ENCODE data around the gene PCYT1A. TPM values are rescaled to one million over a fixed set of nuclear protein-coding genes. Genes with fewer than 3 reads are reported as not detected.

The PCYT1A gene
- total RNA-seq: 35.8 TPM

DNA sequence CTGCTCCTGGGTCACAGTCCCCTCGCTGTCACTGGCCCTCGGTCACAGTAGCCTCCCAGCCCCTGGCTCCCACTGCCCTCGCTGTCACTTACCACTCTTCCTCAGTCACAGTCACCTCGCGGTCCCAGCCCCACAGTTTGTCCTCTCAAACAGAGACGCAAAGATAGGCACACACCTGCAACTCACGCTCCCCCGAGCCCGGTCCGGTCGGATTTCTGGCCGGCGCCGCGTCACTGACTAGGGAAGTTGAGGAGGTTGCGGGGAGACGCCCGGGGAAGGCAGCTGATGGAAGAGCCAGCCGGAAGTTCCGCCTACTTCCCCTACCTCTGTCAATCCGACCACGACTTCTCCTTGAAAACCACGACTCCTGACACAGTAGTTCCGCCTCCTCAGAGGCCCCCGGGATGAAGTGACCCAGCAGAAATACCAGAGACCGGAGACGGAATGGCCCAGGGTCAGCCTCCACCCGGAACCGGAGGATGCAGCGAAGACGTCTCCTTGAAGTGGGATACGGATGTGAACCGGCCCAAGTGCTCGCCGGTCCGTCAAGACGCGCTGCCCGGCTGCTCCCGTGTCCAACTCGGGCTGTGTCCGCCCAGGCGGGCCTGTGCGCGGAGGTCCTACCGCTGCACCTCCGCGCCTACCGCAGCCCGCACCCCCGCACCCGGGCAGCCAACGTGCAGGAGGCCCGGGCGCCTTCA lies at the start of gene PCYT1A:
Gene PCYT1A (minus strand): TSS at position 287 of the 701 bp plus-strand sequence. CDS start 17,195 bp downstream, outside the sequence.

DNA sequence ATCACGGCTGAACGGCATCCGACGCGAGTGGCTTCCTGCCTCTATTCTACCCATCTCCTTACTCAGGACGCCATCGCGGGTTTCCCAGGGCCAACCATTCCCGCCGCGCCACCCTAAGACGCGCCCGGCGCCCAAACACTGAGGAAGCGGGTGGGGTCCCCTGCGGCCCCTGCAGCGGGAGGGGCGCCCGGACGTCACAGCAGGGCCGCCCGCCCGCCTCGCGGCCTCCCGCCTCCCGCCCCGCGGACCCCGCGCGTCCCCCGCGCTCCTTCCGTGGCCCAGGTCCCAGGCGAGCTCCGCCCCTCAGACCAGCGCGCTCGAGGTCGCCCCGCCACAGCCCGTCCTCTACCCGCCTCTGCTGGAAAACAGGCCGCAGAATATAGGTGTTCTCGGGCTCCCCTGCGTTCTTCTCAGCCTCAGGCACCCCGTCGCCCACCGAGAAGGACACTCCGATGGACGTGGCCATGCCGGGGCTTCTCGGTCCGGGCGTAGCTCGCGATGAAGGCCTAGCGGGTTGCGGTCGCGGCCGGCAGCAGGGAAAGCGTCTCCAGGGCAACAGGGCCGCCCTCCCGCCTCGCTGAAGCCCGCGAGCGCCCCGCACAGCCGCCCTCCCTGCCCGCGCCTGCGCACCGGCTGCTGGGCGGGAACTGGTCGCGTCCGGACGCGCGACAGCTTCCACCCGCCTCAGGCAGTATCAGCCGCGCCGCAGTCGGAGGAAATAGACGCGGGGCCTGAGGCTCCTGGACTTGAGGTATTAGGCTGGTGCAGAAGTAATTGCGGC lies 30.4 kb upstream of the PCYT1A start, which contains the start of gene DYNLT2B:
Gene DYNLT2B (minus strand): TSS at position 554 of the 781 bp plus-strand sequence. CDS start 88 bp downstream, at position 466.

DNA sequence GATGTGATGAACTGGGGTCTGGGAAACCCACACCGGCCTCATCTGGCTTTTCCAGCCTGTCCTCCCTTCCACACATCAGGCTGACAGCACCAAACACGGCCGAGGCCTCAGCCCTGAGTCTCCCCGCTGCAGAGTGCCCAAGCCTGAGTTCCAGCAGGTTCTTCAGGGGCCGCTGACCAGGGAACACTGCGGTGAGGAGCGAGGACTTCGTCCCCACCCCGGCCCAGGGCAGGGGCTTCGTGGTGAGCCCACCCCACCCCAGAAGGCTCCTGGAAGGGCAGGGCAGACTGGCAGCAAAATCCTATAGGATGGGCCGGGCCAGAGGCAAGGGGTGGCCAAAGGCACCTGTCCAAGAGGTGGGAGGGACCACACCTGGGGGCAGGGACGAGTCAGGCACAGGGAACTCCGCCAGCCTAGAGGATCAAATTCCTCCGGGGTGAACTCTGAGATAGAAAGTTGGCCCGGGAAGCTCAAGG lies 71.4 kb downstream of the PCYT1A start, which contains the start of gene SLC51A:
Gene SLC51A (plus strand): TSS at position 446 of the 476 bp plus-strand sequence. CDS start 179 bp downstream, outside the sequence.

DNA sequence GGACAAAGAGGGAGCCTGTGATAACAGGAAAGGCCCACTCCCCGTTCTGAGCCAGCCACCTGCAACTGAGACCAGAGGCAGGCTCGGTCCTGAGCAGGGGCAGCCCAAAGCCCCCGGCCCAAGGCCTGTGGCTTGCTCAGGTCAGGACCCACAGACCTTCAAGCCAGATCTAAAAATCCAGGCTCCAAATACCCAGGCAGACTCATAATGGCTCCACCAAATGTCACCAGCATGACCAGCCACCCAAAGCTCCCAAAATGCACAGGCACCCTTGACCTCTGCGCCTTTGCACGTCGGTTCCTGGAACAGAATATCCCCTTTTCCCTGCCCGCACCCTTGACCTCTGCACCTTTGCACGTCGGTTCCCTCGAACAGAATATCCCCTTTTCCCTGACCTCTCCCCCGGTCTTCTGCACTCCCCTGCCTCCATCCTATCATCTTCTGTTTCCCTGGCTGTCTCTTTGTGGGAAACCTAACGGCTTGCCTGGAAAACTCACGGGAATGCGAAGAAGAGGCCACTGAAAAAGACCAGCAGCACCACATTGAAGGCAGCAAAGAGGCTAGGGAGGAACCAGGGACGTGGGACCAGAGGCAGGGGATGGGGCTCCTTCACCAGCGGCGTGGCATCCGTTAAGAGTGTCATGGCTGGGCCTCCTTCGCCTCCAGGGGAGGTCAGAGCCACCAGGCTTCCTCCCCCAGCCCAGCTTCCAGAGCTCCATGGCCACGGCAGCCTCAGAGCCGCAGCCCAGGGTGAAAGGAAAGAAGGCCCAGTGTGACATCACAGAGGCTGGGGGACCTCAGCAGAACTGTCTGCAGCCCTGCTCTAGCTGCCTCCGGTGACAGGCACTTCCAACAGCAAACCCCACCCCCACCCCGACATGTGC lies 76.6 kb downstream of the PCYT1A start, which contains the start of gene ZDHHC19:
Gene ZDHHC19 (minus strand): TSS at position 728 of the 884 bp plus-strand sequence. CDS start 85 bp downstream, at position 643.

Small RNAs within 50 kb of the gene (small RNA-seq; reads per million reads assigned to genes)
- gene AC069257.2: not detected
- not detected for gene RF00019

Other genes with a start within 250 kb of the PCYT1A start
- 164 TPM for gene TFRC, start 205.6 kb downstream of the PCYT1A start, total RNA-seq
- not detected for gene ZDHHC19, start 76.3 kb downstream of the PCYT1A start, total RNA-seq
- gene SLC51A, start 71.2 kb downstream of the PCYT1A start, total RNA-seq: not detected
- gene DYNLT2B, start 30.5 kb upstream of the PCYT1A start, total RNA-seq: 41.8 TPM
- not detected for gene TM4SF19, start 50.7 kb upstream of the PCYT1A start, total RNA-seq
- gene UBXN7, start 144.7 kb upstream of the PCYT1A start, total RNA-seq: 42.4 TPM
- 24.0 TPM for gene RNF168, start 216.0 kb upstream of the PCYT1A start, total RNA-seq
- gene SMCO1, start 227.6 kb upstream of the PCYT1A start, total RNA-seq: not detected

All from diencephalon (tissue), 1 donor.